Endodermal cell (in vitro differentiated cells): ENCODE measurements around the gene LPP. TPM values are rescaled to one million over a fixed set of nuclear protein-coding genes. Genes with fewer than 3 reads are reported as not detected.

Experiments
- DNase-seq: peaks from one replicate; pipeline ENCODE4 v3.0.0-alpha.2; 2017
- H3K27ac ChIP-seq: 2 replicates; pipeline ENCODE4 v1.5.1; 2013; ENCODE audit warnings: mild to moderate bottlenecking, low read depth, low read length, moderate library complexity
- H3K27me3 ChIP-seq: 2 replicates; pipeline ENCODE4 v1.6.1; 2013; ENCODE audit warnings: mild to moderate bottlenecking, low read length, moderate library complexity; ENCODE audit not compliant: insufficient read depth, control insufficient read depth, poor library complexity, severe bottlenecking
- H3K36me3 ChIP-seq: 2 replicates; pipeline ENCODE4 v1.7.0; 2013; ENCODE audit warnings: mild to moderate bottlenecking, low read length, moderate library complexity; ENCODE audit not compliant: control insufficient read depth, insufficient read depth
- H3K4me1 ChIP-seq: one replicate; pipeline ENCODE4 v1.7.0; 2013; ENCODE audit warnings: low read length; ENCODE audit not compliant: control insufficient read depth, insufficient read depth
- H3K4me3 ChIP-seq: 2 replicates; pipeline ENCODE4 v1.5.1; 2013; ENCODE audit warnings: mild to moderate bottlenecking, low read length, moderate library complexity
- H3K9ac ChIP-seq: 2 replicates; pipeline ENCODE4 v1.6.1; 2013; ENCODE audit warnings: mild to moderate bottlenecking, low read length, moderate library complexity; ENCODE audit not compliant: poor library complexity, severe bottlenecking; ENCODE audit errors: extremely low read depth
- H3K9me3 ChIP-seq: 2 replicates; pipeline ENCODE4 v1.6.1; 2013; ENCODE audit warnings: mild to moderate bottlenecking, low read length, moderate library complexity; ENCODE audit not compliant: control insufficient read depth
- H3K27ac Mint-ChIP-seq: 2 replicates; pipeline ENCODE4 v1.8.0; 2020; ENCODE audit warnings: mixed read lengths
- H3K27me3 Mint-ChIP-seq: 2 replicates; pipeline ENCODE4 v1.8.0; 2021; ENCODE audit warnings: mild to moderate bottlenecking, mixed read lengths; ENCODE audit not compliant: insufficient read depth
- H3K36me3 Mint-ChIP-seq: 2 replicates; pipeline ENCODE4 v1.8.0; 2020; ENCODE audit warnings: low read depth, mixed read lengths
- H3K4me1 Mint-ChIP-seq: 2 replicates; pipeline ENCODE4 v1.8.0; 2020; ENCODE audit warnings: mixed read lengths
- H3K4me3 Mint-ChIP-seq: 2 replicates; pipeline ENCODE4 v1.8.0; 2020; ENCODE audit warnings: mild to moderate bottlenecking, moderate library complexity, mixed read lengths
- H3K9me3 Mint-ChIP-seq: 2 replicates; pipeline ENCODE4 v1.8.0; 2020; ENCODE audit warnings: mild to moderate bottlenecking, mixed read lengths
- CTCF ChIP-seq: fragments of 200-600 bp; sonication (generic); conservative IDR thresholded peaks from 2 replicates; pipeline ENCODE4 v1.5.0; 2021; ENCODE audit warnings: antibody characterized with exemption, mild to moderate bottlenecking
- WGBS, 2 experiments: methylation state at CpG; one replicate each; pipeline versions ENCODE4 v1.1.5 to v1.1.7; 2013; ENCODE audit warnings: missing lambda C conversion rate in 2 of 2, mixed read lengths in 1 of 2; ENCODE audit not compliant: insufficient coverage in 1 of 2, insufficient read length in 1 of 2; 5-methylcytosine and 5-hydroxymethylcytosine counted together
- total RNA-seq, 2 donors: library from RNA; stranded (reverse); fragmentation: NEBNext Ultra II Directional in 1 of 2; extraction: Animal tissue kit (Norgen Biotek cat#: 25700) in 1 of 2; gene quantifications; 2 replicates in 1 of 2; 3 replicates in 1 of 2; pipeline ENCODE4 v1.2.1, GENCODE V29; 2021

LPP gene
- total RNA-seq, 2 donors from 2014 or later = 78.0 to 105 TPM

- Mint-ChIP-seq H3K4me1 (peaks cover 12% of the 10 kb centered on the region), H3K4me3 (no peak overlapping the region), H3K27ac (no peak overlapping the region), H3K9me3 (no peaks in the 10 kb centered on the region), H3K27me3 (no peaks in the 10 kb centered on the region), H3K36me3 (no peaks in the 10 kb centered on the region)
- Histone ChIP-seq H3K36me3 (no peaks in the 10 kb centered on the region), H3K4me3 (no peak overlapping the region), H3K27me3 (no peaks in the 10 kb centered on the region), H3K4me1 (peaks cover 3% of the 10 kb centered on the region), H3K27ac (no peak overlapping the region), H3K9me3 (no peaks in the 10 kb centered on the region), H3K9ac (no peak overlapping the region)
- DNase-seq = no peak
- 92 to 100% methylated on average over 2 to 4 of the region's 4 CpGs for WGBS, 2 experiments
- TF ChIP-seq CTCF = no peak
These were observed 323.0 kb downstream of the LPP start for GRCh38 chr3:188476935-188477334.

GRCh38 chr3:188480011-188480410 is 326.1 kb downstream of the LPP start:
- Histone ChIP-seq H3K4me1 (peaks cover 3% of the 10 kb centered on the region), H3K36me3 (peaks cover 14% of the 10 kb centered on the region), H3K9ac (no peak overlapping the region), H3K27me3 (no peaks in the 10 kb centered on the region), H3K9me3 (no peaks in the 10 kb centered on the region), H3K27ac (no peak overlapping the region), H3K4me3 (no peak overlapping the region)
- Mint-ChIP-seq H3K27ac (no peak overlapping the region), H3K36me3 (peaks cover 7% of the 10 kb centered on the region), H3K27me3 (no peaks in the 10 kb centered on the region), H3K4me1 (peaks cover 12% of the 10 kb centered on the region), H3K4me3 (no peak overlapping the region), H3K9me3 (no peaks in the 10 kb centered on the region)
- TF ChIP-seq CTCF = no peak
- WGBS, 2 experiments = 87 to 100% methylated on average over 2 to 4 of the region's 4 CpGs
- no peak for DNase-seq

GRCh38 chr3:188482929-188483328 is 329.0 kb downstream of the LPP start:
- peaks cover 3% of the 10 kb centered on the region for H3K4me1 ChIP-seq
- TF ChIP-seq CTCF = no peak
- DNase-seq = no peak
- Mint-ChIP-seq H3K36me3 (peaks cover 18% of the 10 kb centered on the region), H3K27ac (no peak overlapping the region), H3K4me3 (no peak overlapping the region), H3K9me3 (no peaks in the 10 kb centered on the region), H3K4me1 (peaks cover 12% of the 10 kb centered on the region), H3K27me3 (no peaks in the 10 kb centered on the region)
- H3K36me3 ChIP-seq = peaks cover 35% of the 10 kb centered on the region
- 80 to 86% methylated on average over 4 of the region's 4 CpGs for WGBS, 2 experiments
- no peak overlapping the region for H3K9ac ChIP-seq
- no peak overlapping the region for H3K27ac ChIP-seq
- no peak overlapping the region for H3K4me3 ChIP-seq
- no peaks in the 10 kb centered on the region for H3K27me3 ChIP-seq
- no peaks in the 10 kb centered on the region for H3K9me3 ChIP-seq
